ENCODE measurements around the gene SSR4. TPM values are rescaled to one million over a fixed set of nuclear protein-coding genes. Genes with fewer than 3 reads are reported as not detected.

Gene SSR4
- total RNA-seq, 1 experiment from 2014 or later, result 203 TPM

- POLR2A ChIA-PET, result no interaction called here
- no peaks in the 10 kb centered on the region for H3K36me3 Mint-ChIP-seq
- CTCF ChIA-PET, result interaction anchor here (1.0 to 1.4 kb wide), 2 partner anchors 12 to 17 kb away, joined by 3 to 4 read pairs; partner anchors contain the start of gene PLXNB3
- H3K27ac Mint-ChIP-seq, result peak within 1 kb of the TSS; percentile 78; the same call in 1 of the 2 replicates
- H3K4me1 Mint-ChIP-seq, result no peaks in the 10 kb centered on the region; the same call in 1 of the 2 replicates
- H3K27me3 Mint-ChIP-seq (ENCODE audit: low read depth), result no peaks in the 10 kb centered on the region
- no peak for ATAC-seq
- TF ChIP-seq NR2C2 (CRISPR knock-in tag; IDR thresholded peaks at IDR 0.05), result no peak
- TF ChIP-seq, protein P1, sequence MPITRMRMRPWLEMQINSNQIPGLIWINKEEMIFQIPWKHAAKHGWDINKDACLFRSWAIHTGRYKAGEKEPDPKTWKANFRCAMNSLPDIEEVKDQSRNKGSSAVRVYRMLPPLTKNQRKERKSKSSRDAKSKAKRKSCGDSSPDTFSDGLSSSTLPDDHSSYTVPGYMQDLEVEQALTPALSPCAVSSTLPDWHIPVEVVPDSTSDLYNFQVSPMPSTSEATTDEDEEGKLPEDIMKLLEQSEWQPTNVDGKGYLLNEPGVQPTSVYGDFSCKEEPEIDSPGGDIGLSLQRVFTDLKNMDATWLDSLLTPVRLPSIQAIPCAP (CRISPR knock-in tag; IDR thresholded peaks at IDR 0.05), result no peak
- TF ChIP-seq NFATC4 (CRISPR knock-in tag; IDR thresholded peaks at IDR 0.05), result no peak
- no peak for TF ChIP-seq HMGA2 (CRISPR knock-in tag; IDR thresholded peaks at IDR 0.05)
- TF ChIP-seq GABPB1 (CRISPR knock-in tag; IDR thresholded peaks at IDR 0.05), result no peak
- no peak for TF ChIP-seq GTF2I (CRISPR knock-in tag; conservative IDR thresholded peaks at IDR 0.05)
- TF ChIP-seq FOXP4 (CRISPR knock-in tag; IDR thresholded peaks at IDR 0.05), result no peak
- TF ChIP-seq JAZF1 (CRISPR knock-in tag; IDR thresholded peaks at IDR 0.05), result no peak
- no peak for DNase-seq (ENCODE audit: low spot score)
- no peaks in the 10 kb centered on the region for H3K9me3 Mint-ChIP-seq
- H3K4me3 Mint-ChIP-seq, result no peak within 1 kb of the TSS
Measured at GRCh38 chrX:153780678-153781427, 13.6 kb upstream of the SSR4 start, which contains the start of gene SRPK3. Gene SRPK3, plus strand, starts transcription at chrX:153781041. Its CDS starts 46 bp downstream, at chrX:153781087.

DNA sequence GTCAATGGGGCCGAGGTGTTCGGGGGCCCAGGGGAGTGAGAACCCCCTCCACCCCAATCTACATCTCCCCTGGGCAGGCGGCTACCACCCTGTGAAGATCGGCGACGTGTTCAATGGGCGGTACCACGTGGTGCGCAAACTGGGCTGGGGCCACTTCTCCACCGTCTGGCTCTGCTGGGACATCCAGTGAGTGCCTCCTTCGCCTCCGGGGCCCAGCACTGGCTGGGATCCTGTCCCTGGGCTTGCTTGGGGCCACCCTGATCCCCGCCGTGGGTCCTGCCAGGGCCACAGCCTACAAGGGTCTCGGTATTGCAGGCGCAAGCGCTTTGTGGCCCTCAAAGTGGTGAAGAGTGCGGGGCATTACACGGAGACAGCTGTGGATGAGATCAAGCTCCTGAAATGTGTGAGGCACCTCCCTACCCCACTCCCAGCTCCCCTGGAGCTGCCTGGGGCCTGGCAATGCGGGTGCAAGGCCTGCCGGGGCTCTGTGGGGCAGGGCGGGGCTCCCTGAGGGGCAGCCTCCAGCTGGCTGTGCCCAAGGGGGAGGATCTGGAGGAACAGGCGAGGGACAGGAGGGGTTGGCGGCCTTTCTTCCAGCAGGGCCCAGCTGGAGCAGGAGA, 12.9 kb upstream of the SSR4 start:
- ChIA-PET CTCF (interaction anchor here (0.9 to 1.4 kb wide), 3 partner anchors 13 to 166 kb away, joined by 3 to 5 read pairs (median 4); partner anchors contain the start of gene PLXNB3), POLR2A (no interaction called here)
- TF ChIP-seq ESRRA (CRISPR knock-in tag; IDR thresholded peaks at IDR 0.05; ENCODE audit: borderline replicate concordance) (no peak), FOXK1 (CRISPR knock-in tag; IDR thresholded peaks at IDR 0.05) (no peak), TEAD4 (CRISPR knock-in tag; IDR thresholded peaks at IDR 0.05) (no peak), ZNF416 (CRISPR knock-in tag; IDR thresholded peaks at IDR 0.05) (no peak), ZNF121 (CRISPR knock-in tag; IDR thresholded peaks at IDR 0.05) (no peak), ATF6 (CRISPR knock-in tag; IDR thresholded peaks at IDR 0.05) (no peak), SMAD4 (CRISPR knock-in tag; IDR thresholded peaks at IDR 0.05) (no peak), MLX (CRISPR knock-in tag; IDR thresholded peaks at IDR 0.05) (no peak), ZNF396 (CRISPR knock-in tag; IDR thresholded peaks at IDR 0.05; ENCODE audit: borderline replicate concordance) (no peak), ELF4 (CRISPR knock-in tag; IDR thresholded peaks at IDR 0.05; ENCODE audit: low read depth) (no peak), USF2 (CRISPR knock-in tag; IDR thresholded peaks at IDR 0.05) (no peak)
- TF ChIP-seq, protein P1 (CRISPR knock-in tag; IDR thresholded peaks at IDR 0.05), result no peak
- TF ChIP-seq, protein P2, sequence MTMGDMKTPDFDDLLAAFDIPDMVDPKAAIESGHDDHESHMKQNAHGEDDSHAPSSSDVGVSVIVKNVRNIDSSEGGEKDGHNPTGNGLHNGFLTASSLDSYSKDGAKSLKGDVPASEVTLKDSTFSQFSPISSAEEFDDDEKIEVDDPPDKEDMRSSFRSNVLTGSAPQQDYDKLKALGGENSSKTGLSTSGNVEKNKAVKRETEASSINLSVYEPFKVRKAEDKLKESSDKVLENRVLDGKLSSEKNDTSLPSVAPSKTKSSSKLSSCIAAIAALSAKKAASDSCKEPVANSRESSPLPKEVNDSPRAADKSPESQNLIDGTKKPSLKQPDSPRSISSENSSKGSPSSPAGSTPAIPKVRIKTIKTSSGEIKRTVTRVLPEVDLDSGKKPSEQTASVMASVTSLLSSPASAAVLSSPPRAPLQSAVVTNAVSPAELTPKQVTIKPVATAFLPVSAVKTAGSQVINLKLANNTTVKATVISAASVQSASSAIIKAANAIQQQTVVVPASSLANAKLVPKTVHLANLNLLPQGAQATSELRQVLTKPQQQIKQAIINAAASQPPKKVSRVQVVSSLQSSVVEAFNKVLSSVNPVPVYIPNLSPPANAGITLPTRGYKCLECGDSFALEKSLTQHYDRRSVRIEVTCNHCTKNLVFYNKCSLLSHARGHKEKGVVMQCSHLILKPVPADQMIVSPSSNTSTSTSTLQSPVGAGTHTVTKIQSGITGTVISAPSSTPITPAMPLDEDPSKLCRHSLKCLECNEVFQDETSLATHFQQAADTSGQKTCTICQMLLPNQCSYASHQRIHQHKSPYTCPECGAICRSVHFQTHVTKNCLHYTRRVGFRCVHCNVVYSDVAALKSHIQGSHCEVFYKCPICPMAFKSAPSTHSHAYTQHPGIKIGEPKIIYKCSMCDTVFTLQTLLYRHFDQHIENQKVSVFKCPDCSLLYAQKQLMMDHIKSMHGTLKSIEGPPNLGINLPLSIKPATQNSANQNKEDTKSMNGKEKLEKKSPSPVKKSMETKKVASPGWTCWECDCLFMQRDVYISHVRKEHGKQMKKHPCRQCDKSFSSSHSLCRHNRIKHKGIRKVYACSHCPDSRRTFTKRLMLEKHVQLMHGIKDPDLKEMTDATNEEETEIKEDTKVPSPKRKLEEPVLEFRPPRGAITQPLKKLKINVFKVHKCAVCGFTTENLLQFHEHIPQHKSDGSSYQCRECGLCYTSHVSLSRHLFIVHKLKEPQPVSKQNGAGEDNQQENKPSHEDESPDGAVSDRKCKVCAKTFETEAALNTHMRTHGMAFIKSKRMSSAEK (CRISPR knock-in tag; IDR thresholded peaks at IDR 0.05; ENCODE audit: borderline replicate concordance), result no peak
- TF ChIP-seq, protein P3, sequence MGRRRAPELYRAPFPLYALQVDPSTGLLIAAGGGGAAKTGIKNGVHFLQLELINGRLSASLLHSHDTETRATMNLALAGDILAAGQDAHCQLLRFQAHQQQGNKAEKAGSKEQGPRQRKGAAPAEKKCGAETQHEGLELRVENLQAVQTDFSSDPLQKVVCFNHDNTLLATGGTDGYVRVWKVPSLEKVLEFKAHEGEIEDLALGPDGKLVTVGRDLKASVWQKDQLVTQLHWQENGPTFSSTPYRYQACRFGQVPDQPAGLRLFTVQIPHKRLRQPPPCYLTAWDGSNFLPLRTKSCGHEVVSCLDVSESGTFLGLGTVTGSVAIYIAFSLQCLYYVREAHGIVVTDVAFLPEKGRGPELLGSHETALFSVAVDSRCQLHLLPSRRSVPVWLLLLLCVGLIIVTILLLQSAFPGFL (CRISPR knock-in tag; IDR thresholded peaks at IDR 0.05; ENCODE audit: borderline replicate concordance), result no peak

More for the DNA sequence above, 12.9 kb upstream of the SSR4 start:
- H3K4me3 Mint-ChIP-seq, result no peak overlapping the region
- DNase-seq (ENCODE audit: low spot score) (no peak), ATAC-seq (no peak)
- no peak overlapping the region for H3K27ac Mint-ChIP-seq
- no peaks in the 10 kb centered on the region; the same call in 1 of the 2 replicates for H3K4me1 Mint-ChIP-seq
- no peaks in the 10 kb centered on the region for H3K27me3 Mint-ChIP-seq (ENCODE audit: low read depth)
- H3K36me3 Mint-ChIP-seq, result peaks cover 2% of the 10 kb centered on the region
- H3K9me3 Mint-ChIP-seq, result no peaks in the 10 kb centered on the region

All from WTC11 (cell line).